GM19238 (cell line): ENCODE measurements around the gene ENOX1.
"Not testable (repeated sequence)": the region's sequence is repeated elsewhere in the genome, so short reads cannot be mapped to it uniquely, and the experiment has no call there.

Experiments
- DNase-seq: peaks from one replicate; pipeline ENCODE4 v3.0.0; 2011; ENCODE audit warnings: low spot score; ENCODE audit not compliant: insufficient read length

Gene ENOX1

DNA sequence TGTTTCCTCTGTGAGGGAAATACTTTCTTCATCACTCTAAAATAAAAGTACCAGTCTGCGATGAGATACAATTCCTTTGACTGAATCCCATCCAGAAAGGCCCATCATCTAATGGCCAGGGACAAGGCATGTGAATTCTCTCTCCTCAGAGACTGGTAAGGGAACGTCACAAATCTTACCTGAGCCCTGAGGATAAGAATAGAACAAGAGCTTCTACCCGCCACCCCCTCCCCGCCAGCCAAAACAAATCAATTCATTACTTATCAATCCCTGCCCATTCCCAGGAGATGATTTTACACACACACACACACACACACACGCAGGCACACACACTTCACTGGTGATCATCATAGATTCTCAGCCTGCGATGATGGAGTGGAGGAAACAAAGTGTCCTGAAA is 564.7 kb downstream of the ENOX1 start:
- DNase-seq: no peak

DNA sequence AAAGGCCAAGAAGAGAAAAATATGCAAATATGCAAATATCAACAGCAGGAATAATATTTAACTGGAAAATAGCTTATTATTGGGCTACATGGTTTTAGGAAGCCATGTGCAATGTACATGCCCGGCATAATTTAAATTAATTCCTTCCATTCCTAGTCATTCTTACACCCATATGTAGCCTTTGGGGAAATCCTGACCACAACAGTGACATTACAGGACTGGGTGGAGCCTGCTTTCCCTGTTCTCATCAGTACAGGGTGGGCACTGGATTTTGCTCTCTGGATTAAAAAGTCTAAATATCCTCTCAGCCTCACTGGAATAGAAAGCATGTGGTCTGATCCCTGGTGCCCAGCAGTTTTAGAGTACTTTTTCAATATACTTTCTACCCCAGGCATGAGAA is 565.2 kb downstream of the ENOX1 start:
- no peak for DNase-seq

DNA sequence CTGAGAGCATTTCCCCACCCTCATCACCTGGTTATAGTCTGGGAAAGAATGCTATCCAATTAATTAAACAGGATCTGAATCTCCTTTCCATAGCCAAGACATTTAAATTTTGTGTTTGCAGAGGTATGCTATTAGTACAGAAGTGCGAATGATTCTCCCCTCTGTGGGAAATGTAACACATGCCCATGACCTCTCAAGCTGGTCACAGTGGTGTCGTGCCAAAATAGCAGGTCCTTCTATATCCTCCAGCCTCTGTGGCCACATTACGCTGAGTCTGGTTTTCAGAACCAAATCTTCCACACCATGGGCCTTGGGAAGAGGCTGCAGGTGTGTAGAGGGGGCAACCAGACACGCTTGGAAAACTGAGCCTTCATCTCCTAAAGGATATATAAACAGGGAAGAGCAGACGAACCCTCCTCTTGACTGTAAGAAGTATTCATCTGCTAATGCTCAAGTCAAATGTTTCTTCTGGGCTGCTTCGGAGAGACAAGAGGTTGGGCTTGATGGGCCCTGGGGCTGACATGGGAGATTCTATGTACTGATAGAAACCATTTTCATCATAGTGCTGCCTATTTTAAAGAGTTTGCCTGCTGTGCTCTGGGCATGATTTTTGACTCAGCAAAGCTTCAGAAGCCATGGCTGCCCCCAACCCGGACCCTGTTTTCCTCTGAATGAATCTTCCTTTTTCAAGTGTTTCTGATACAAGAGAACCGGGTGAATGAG is 565.7 kb downstream of the ENOX1 start:
- DNase-seq: no peak

DNA sequence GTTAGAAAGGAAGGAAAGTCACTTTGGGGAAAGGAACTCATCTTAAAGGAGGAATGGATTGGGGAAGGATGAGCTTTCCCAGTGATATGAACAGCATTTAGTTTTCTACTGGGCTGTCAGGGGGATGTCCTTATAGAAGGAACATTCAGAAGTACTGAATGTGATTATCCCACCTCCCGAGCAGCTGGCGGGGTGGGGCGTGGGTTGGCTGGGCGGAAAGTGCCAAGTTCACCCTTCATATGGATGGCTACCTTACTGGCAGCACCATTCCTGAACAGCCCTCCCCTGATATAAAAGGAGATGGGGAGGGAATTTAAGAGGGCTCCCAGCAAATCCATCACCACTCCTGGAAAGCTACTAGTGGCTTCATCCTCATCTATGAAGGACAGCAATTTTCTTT is 572.6 kb downstream of the ENOX1 start:
- no peak for DNase-seq

DNA sequence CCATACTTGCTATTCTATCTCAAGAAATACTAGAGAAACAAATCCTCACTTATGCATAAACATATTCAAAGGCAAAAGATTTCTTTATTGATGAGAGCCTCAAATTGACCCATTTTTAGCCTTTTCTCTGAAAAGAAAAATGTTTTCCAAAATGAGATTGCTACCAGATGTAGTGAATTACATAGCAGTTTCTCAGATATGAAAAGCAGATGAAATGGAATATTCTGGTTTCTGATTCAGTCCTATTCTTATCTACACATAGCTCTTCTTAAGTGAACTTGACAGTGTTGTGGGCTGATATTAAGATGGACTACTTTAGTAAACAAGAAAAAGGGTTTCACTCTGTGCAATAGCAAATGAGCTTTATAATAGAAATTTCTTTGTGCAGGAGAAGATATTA is 579.9 kb downstream of the ENOX1 start:
- DNase-seq: no peak

DNA sequence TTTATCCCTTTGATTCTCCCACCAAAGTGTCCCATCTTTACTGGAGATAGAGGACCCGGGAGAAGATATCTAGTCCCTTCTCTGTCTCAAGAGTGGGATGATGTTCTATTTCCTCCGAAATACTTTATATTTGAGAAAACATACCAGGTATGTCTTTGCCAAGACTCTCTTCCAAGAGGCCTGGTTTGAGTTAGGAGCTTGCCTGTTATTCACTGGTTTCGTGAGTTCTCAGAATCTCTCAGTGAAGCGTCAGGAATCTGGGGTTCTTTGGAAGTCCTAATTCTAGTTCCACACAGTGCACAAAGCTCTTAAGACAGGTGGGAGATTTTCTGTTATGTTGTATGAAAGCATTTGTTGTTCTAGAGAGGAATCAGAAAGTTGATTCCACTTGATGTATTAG is 581.4 kb downstream of the ENOX1 start:
- DNase-seq: no peak

DNA sequence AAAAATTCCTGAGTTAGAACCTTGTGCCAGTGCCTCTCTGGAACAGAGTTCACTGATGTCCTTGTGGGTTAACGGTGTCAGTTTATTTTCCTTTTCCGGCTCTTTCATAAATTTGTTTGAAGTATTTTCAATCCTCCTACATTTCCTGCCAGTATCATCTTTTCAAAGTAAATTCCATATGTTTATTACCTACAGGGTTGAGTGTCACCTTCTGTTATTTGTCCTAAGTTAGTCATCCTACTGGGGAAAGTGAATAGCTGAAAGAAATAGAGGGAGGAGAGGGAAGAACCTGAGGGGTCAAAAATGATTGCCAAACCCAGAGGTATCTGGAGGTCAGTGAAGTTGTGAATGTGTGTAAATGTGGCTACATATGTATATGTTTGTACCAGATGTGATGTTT is 582.2 kb downstream of the ENOX1 start:
- no peak for DNase-seq

DNA sequence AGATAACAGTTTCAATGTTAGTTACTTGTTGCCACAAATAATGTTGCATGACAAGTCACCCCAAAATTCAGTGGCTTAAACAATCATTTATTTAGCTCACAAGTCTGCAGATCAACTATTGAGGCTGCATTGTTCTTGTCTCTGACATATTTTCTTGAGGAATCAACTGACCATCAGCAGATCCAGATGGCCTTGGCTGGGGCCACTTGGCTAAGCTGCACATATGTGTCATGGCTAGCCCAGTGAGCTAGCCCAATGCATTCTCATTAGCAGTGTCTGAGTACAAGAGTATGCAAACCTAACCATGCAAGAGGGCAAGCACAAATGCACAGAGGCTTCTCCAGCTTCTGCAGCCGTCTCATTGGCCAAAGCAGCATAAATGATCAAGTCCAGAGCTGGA is 583.0 kb downstream of the ENOX1 start:
- DNase-seq: no peak

DNA sequence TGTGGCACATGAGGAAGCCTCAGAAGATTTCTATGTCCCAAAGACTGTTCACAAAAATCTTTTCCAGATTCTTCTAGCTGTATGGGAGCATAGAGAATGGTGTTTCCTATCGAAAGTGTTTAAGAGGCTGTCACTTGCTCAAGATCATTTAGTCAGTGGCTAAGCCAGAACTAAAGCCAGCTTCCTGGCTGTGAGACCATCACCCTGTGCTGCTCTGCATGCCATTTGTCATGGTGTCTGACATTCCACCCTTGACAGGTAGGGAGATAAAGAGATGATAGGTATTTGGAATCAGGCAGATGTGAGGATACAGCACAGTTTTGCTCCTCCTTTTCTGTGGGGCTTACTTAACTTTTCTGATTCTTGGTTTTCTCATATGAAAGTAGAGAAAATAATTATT is 586.0 kb downstream of the ENOX1 start:
- DNase-seq: no peak

DNA sequence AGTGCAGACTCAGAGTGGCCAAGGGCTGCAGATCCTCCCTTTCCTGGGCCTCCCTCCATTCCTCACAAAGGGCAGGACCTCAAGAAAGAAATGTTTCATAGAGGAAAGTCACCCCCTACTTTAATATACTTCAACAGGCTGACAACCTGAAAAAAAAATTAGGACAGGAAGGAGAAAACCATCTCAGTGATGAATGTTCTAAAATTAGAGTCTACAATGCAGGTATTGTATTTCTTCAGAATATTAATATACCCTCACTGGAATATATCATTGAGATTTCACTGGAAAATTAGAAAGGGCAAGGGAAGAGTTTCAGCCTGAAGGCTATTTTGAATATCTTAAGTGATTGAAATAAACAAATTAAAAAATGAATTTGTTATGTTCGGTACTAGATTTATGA is 586.5 kb downstream of the ENOX1 start:
- DNase-seq: no peak

DNA sequence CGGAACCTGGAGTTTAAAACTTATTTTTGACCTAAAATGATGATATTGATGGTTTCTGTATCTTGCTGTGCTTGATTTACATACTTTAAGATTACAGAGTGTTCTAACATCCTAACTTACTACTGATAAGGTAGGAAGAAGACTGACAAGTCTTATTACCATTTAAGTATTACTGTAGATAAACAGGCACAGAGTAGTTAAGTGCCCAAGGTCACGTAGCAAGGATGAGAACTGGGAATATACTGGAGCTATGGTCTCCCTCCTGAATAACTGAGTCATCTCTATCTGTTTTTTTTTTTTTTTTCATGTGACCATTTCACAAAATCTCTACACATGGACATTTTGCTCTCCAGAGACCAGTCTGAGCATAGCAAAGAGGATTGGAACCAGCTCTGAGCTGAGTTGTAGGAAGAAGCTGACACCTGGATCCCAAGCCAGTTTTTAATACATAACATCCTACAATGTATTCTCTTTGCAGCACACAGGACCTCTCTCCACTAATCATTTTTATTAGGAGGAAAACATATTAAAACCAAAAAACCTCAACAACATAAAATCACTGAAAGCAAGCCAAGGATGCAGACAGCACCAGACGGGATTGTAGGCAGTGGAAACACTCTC is 589.9 kb downstream of the ENOX1 start:
- DNase-seq: no peak

DNA sequence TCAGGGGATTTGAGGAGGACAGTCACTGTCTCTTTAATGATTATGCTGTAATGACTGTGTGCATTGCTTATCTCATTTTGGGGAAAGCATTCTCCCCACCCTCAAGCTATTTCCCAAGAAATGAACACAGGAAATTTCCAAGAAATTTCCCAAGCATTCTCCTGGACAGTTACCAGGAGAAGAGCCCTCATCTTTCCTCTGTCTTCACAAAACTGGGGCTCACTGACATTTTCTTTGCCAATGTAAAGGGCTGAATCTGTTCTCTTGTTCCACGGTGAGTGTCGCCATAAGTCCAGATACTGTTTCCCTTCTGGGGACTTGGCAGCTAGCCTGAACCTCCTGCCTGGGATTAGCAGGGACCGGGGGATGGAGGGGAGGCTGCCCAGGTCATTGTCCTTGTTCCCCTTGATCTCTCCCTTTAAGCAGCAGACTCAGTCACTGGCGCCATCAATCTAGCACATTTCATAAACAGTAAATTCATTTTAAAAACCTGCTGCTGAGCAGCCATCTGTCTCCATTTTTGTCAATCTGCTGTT is 590.6 kb downstream of the ENOX1 start:
- no peak for DNase-seq

DNA sequence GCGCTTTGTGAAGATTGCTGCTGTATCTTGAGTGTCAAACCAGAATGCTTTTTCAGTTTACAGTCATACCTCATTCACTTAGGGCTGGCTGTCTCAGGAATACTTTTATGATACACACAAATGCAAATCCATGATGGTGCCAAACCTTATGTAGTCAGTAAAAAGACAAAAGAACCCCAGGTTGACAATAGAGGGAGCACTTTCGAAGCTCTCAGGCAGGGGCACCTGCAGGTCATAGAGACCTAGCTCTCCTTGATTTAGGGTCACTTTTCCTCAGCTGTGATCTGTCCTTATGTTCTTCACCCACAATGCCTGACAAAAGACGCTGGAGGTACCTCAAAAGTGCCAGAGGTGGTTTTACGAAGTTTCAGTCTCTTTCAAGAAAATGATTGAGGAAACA is 591.2 kb downstream of the ENOX1 start:
- DNase-seq: no peak

DNA sequence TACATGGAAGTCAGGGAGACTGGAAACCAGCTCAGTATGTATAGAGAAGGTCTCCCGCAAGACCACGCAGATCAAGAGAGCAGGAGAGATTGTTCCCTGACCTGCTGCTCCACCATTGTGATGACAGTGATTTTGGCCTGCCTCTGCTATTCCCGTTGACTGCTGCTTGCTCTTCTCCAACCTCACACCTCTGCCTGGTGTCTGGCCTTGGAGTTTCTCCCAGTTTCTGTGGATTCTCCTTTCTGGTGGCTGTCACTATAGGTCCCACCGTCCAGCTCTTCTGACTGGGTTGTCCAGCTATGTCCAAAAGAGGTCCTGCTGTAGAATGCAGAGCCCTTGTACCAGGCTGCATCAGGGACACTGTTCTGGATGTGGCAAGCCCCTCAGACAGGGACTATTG is 591.7 kb downstream of the ENOX1 start:
- no peak for DNase-seq

DNA sequence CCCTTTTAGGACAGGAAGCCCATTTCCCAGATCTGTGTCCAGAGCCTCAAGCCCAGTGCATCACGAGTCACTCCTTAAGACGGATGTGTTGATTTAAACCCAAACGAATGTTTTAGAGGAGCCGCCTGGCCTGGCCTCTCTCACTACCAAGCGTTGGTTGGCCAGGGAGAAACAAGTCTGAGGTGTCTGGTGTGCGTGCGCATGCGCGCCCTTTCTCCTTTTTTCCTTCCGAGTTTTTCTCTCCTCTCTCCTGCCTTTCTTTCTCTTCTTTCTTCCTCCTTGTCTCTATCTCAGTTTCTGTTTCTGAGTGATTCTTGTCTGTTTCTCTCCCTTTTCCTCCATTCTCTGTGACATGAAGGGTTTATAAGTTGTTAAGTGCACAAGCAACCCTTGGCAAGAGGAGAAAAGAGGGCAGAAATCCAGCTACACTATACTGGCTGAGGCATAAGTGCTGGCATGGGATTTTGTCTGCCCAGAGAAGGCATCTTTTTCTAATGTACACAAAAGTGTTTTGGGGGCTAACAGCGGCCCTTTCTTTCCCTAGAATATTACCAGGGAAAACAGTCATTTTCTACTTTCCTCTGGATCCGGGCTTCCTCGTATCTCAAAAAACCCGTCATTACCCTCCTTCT is 592.9 kb downstream of the ENOX1 start:
- DNase-seq: no peak

DNA sequence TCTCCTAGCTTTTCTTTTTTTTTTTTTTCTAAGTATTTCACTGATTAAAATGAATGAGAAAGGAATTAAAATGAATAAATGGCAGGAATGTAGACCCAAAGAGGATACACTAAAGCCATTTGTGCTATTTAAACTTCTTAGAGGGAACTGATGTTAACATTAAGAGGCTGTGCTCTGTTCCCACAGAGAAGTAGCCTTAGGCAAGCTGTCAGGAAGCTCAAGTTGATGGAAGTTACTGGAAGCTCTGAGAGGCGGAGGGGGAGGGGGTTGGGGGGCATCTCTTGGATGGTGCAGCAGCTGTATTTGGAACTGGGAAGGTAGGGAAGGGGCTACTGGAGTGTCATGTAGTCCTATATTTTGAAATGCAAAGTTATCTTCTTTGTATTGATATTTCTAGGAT is 595.2 kb downstream of the ENOX1 start:
- DNase-seq: no peak

DNA sequence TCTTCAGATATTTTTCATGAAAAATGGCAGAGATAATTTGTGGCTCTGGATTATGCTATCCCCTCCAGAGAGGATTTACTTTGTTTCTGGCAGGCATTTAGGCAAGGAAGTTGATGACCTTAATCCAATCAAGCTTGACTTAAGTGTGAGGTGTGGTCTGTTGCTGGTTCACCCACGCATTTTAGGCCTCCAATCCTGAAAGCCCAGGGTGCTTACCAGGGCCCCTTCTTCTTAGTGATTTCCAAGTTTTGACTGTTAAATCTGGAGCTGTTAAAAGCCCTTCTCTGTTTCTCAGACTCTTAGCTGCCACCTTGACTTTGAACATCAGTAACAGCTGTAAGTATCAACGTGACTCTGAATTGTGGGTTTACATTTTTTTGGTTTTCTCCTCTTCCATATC is 601.5 kb downstream of the ENOX1 start:
- no peak for DNase-seq

DNA sequence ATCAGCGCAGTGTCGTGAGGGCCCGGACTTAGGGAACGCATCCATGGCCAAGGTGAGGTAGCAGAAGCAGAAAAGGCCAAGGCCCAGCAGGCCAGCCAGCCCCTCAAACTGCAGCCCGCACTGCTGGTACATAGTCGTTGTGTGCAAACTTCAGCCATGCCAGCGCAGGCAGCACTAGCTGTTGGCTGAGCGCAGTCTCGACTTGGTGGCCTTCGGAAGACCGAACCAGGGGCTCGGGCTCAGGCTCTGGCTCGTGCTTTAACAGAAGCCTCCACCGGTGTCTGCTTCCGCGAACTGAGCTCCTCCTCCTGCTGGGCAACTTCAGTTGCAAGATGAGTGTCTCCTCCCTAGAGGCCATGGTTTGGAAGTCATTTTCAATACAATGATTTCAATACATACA is 605.9 kb downstream of the ENOX1 start:
- DNase-seq: no peak

DNA sequence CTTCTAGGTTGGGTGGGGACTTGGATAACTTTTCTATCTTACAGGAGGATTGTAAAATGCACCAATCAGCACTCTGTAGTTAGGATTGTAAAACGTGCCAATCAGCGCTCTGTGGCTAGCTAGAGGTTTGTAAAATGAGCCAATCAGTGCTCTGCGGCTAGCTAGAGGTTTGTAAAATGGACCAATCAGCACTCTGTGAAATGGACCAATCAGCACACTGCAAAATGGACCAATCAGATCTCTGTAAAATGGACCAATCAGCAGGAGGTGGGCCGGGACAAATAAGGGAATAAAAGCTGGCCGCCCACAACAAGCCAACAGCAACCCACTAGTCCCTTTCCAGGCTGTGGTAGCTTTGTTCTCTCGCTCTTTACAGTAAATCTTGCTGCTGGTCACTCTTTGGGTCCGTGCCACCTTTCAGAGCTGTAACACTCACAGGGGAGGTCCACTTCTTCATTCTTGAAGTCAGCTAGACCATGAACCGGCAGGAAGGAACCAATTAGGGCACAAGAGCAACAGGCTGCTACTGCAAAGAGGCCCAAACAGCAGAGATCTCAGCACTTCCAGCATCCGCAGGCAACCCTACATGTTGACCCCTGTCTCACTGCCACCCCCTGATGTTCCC is 606.6 kb downstream of the ENOX1 start:
- DNase-seq: no peak

DNA sequence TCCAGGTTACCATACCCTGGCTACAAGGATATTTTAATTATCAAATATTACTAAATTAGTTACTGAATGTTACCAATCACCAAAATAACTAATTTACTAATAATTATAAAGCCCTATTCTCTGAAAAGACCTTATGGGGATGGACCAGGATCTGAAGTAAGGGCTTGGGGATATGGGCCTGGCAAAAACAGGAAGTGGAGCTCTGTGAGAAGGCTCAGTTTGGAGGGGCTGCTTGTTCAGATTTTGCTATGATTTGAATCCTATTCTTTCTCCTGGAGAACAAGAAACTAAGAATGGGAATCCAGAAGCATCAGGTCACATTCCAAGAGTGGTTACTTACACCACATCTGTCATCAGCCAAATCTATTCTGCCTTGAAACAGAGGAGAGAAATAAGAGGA is 615.3 kb downstream of the ENOX1 start:
- no peak for DNase-seq

DNA sequence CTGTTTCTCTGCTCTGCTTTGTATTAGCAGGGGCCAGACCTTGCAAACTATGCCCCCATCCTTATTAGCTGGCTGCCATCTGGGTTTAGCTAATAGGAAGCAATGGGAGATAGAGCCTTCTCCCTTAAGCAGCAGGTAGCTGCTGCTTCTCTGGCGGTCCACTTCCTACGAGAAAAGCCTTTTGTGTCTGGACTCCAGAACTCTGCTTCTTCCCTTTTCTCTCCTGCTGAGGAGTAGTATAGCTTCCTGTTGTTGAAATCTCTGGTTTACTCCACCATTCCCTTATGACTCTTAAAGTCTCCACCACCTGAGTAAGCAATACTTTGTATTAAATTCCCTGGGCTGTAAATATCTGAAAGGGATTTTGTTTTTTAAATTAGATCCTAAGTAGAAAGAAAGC is 616.3 kb downstream of the ENOX1 start:
- DNase-seq: no peak

DNA sequence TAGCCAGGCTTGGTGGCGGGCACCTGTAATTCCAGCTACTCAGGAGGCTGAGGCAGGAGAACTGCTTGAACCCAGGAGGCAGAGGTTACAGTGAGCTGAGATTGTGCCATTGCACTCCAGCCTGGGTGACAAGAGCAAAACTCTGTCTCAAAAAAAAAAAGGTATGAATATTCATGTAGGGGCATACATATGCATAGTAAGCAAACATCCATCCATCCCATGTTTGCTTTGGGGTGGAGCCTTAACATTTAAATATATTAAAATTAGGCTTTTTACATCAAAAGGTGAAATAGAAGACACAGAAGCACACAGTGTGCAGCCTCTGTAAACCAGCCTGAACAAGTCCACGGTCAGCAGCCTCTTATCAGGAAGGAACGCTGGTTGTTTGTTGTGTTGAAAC is 618.3 kb downstream of the ENOX1 start:
- not testable (repeated sequence) for DNase-seq
